Erythroblast (primary cell): ENCODE data around the gene FAM151A.

Experiments used
- DNase-seq, 2 experiments: peaks; one replicate each; lab custom pipeline; 2025; lab: John Stamatoyannopoulos, UW
- GATA1 ChIP-seq: IDR thresholded peaks from 2 replicates; pipeline ENCODE4 v1.6.1; 2011; ENCODE audit warnings: low read depth, mild to moderate bottlenecking, control low read depth, low read length, moderate library complexity
- POLR2A ChIP-seq: IDR thresholded peaks from 2 replicates; pipeline ENCODE4 v1.6.1; 2011; ENCODE audit warnings: mild to moderate bottlenecking, low read length

Gene FAM151A

DNA sequence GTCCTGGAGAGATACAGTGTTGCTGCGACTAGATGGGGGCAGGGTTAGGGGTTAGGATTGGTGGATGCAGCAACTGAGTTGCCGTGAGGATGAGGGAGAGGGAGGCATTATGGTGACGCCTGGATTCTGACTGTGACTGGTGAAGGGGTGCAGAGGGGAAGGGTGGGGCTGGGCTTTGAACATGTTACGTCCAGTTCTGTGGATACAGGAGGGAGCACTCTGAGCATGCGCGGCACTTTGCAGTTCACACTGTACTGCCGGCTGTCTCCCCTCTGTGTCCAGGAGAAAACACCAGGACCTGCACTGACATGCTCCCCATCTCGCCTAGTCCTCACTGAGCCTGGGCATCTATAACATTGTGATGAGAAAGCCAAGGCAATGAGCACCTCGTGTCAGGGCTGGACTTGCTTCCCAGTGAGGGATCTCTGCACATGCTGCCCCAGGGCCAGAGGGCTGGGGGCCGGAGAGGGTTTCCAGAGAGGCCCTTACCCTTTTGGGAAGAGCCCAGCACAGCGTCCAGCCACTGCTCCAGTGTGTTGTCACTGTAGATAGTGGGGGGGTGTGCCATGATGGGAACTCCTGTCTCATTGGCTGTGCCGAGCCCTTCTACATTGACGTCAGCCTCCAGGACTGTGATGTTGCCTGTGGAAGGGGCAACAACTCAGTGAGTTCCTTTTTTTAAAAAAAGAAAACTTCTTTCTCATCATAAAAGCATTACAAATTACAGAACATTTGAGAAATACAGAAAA, 7.6 kb downstream of the FAM151A start:
- no peak for DNase-seq
- no peak for TF ChIP-seq GATA1
- no peak for TF ChIP-seq POLR2A

DNA sequence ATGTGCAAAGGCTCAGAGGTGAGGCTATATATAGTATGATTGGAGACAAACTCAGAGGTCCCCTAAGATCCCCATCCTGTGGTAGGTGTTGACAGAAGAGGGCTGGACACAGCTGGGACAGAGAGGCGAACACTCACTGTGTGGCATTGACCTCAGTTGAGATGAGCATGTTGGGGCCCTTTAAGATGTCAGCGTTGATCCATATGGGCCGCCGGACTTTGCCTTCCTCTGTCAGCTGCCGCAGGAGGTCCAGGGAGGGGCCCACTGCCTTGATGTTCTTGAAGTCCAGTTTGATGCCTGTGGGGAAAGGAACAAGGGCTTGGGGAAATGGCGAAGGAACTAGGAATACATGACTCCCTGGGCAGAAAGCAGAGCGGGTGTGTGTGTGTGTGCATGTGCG, 8.8 kb downstream of the FAM151A start:
- DNase-seq, result no peak
- TF ChIP-seq GATA1 (no peak), POLR2A (no peak)

- TF ChIP-seq POLR2A, result no peak
- TF ChIP-seq GATA1, result no peak
- DNase-seq, result no peak
Measured at GRCh38 chr1:54614024-54614423, 9.3 kb downstream of the FAM151A start.

GRCh38 chr1:54611621-54612020, 11.7 kb downstream of the FAM151A start:
- no peak for TF ChIP-seq POLR2A
- TF ChIP-seq GATA1, result no peak
- no peak for DNase-seq

GRCh38 chr1:54610601-54611580, 12.4 kb downstream of the FAM151A start:
- TF ChIP-seq POLR2A (no peak), GATA1 (no peak)
- DNase-seq, result no peak

- no peak for DNase-seq
- no peak for TF ChIP-seq POLR2A
- TF ChIP-seq GATA1, result no peak
Measured at GRCh38 chr1:54610048-54610447, 13.3 kb downstream of the FAM151A start.

- TF ChIP-seq POLR2A, result no peak
- TF ChIP-seq GATA1, result no peak
- DNase-seq, result no peak
Measured at GRCh38 chr1:54609301-54609921, 13.9 kb downstream of the FAM151A start.

DNA sequence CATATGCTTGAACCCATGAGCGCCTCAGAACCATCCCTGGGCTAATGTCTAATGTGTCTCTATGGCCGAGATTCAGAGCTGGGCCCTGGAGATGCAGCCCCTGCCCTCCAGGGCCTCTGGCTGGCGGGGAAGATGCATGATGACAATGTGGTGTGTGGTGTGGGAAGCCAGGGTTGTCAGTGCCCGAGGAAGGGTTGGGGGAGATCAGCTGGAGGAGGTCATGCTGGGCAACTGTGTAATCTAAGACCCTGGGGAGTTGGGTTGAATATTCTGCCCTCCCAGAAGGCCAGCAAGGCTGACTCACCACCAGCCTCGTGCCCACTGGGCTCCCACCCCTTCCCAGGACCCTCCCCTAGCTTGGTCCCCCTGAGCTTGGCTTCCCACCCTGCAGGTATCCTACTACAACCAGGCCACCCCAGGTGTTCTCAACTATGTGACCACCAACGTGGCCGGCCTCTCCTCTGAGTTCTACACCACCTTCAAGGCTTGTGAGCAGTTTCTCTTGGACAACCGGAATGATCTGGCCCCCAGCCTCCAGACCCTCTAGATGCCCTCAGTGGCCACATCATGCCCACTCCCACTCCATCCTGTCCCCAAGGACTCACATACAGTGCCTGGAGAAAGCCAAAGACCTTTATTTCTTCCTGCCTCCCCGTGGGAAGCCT, 14.6 kb downstream of the FAM151A start:
- TF ChIP-seq GATA1 (no peak), POLR2A (no peak)
- no peak for DNase-seq

GRCh38 chr1:54607821-54608565, 15.3 kb downstream of the FAM151A start:
- TF ChIP-seq POLR2A (no peak), GATA1 (no peak)
- DNase-seq, result no peak

DNA sequence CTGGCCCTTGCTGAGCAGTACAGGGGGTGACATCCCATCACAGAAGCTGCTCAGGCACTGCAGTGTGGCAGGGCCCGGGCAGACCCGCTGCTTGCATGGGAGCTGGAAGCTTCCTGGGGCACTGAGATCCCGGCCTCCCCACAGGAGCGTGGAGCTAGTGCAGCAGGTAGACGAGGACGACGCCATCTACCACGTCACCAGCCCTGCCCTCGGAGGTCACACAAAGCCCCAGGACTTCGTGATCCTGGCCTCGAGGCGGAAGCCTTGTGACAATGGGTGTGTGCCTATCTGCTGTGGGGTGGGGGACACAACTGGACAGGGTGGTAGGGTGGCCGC, 16.4 kb downstream of the FAM151A start:
- no peak for DNase-seq
- no peak for TF ChIP-seq POLR2A
- no peak for TF ChIP-seq GATA1

DNA sequence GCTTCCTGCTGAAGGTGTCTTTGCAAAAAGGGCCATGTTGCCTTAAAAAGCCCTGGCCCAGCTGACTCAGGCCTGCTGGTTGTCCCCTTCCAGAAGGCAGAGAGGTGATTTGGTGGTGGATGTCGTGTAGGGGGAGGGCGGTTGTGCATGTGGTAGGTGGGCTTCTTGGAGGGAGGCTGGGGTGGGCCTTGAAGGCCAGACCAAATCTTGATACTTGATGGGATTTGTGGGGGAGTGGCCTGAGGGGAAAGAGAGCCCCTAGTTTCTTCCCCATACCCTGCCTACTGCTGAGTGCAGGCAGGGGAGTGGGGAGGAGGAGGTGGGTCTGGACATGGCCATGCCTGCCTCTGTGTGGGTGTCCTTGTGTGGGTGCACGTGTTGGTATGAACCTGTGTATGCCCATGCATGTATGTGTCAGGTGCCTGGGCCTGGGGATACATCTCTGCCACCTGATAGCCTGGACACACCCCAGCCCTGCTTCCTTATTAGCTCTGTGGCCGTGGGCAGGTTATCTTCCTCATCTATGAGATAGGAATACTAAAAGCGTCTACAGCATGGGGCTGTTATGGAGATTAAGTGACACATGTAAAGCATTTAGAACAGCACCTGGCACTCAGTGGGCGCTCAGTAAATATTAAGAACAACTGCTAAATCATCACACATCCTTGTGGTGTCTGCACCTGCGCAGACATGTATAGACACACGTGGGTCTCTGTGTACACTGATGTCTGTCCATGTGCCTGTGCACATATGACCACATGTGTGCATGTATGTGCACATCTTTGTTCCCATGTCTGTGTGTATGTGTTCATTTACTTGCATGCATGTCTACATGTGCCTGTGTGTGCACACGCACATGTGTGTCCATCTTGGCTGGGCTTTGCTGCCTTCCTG, 17.0 kb downstream of the FAM151A start:
- no peak for TF ChIP-seq POLR2A
- TF ChIP-seq GATA1, result no peak
- DNase-seq, result no peak
